HG03039 (cell line): ENCODE data around the gene CDH6.

ENCODE experiments used
- ATAC-seq: cut with Tn5 transposase; IDR thresholded peaks from one replicate; pipeline ENCODE4 v1.9.1; 2021; ENCODE audit warnings: mild to moderate bottlenecking, moderate library complexity; ENCODE audit not compliant: unreplicated experiment

Gene CDH6

GRCh38 chr5:31196309-31196708, 2.8 kb downstream of the CDH6 start:
- no peak for ATAC-seq

GRCh38 chr5:31197183-31197582, 3.7 kb downstream of the CDH6 start:
- ATAC-seq = no peak

GRCh38 chr5:31204958-31205357, 11.5 kb downstream of the CDH6 start:
- ATAC-seq = no peak

- ATAC-seq = no peak
Observed at GRCh38 chr5:31208043-31208442, 14.6 kb downstream of the CDH6 start.

GRCh38 chr5:31209334-31209733, 15.8 kb downstream of the CDH6 start:
- ATAC-seq = no peak

- ATAC-seq = no peak
Observed at GRCh38 chr5:31211098-31211497, 17.6 kb downstream of the CDH6 start.

- ATAC-seq = no peak
Observed at GRCh38 chr5:31213257-31213656, 19.8 kb downstream of the CDH6 start.

- no peak for ATAC-seq
Observed at GRCh38 chr5:31213705-31214121, 20.2 kb downstream of the CDH6 start.

GRCh38 chr5:31214229-31214628, 20.7 kb downstream of the CDH6 start:
- ATAC-seq = no peak

- ATAC-seq = no peak
Observed at GRCh38 chr5:31215236-31215635, 21.8 kb downstream of the CDH6 start.

- ATAC-seq = no peak
Observed at GRCh38 chr5:31217446-31217845, 24.0 kb downstream of the CDH6 start.

- no peak for ATAC-seq
Observed at GRCh38 chr5:31218978-31219377, 25.5 kb downstream of the CDH6 start.

GRCh38 chr5:31221001-31221400, 27.5 kb downstream of the CDH6 start:
- ATAC-seq = no peak

GRCh38 chr5:31225118-31225517, 31.6 kb downstream of the CDH6 start:
- no peak for ATAC-seq

GRCh38 chr5:31225613-31226012, 32.1 kb downstream of the CDH6 start:
- ATAC-seq = no peak

GRCh38 chr5:31226651-31227050, 33.2 kb downstream of the CDH6 start:
- no peak for ATAC-seq

GRCh38 chr5:31229266-31229665, 35.8 kb downstream of the CDH6 start:
- no peak for ATAC-seq

GRCh38 chr5:31231177-31231838, 37.8 kb downstream of the CDH6 start:
- ATAC-seq = no peak

- ATAC-seq = peak; percentile 79
Observed at GRCh38 chr5:31232273-31232888, 38.9 kb downstream of the CDH6 start.

GRCh38 chr5:31235381-31235780, 41.9 kb downstream of the CDH6 start:
- ATAC-seq = no peak

GRCh38 chr5:31236339-31236738, 42.9 kb downstream of the CDH6 start:
- no peak for ATAC-seq

- no peak for ATAC-seq
Observed at GRCh38 chr5:31237174-31237573, 43.7 kb downstream of the CDH6 start.

GRCh38 chr5:31238497-31238896, 45.0 kb downstream of the CDH6 start:
- ATAC-seq = no peak
